NCI-H1048 (cell line): Measurements from ENCODE around the gene RIPK3.
"Not testable (repeated sequence)": the region's sequence is repeated elsewhere in the genome, so short reads cannot be mapped to it uniquely, and the experiment has no call there.

ENCODE experiments used
- DNase-seq: peaks from one replicate; lab custom pipeline; 2025; lab: John Stamatoyannopoulos, UW

Gene RIPK3

GRCh38 chr14:24369463-24369862 is 29.7 kb upstream of the RIPK3 start:
- no peak for DNase-seq

- DNase-seq = no peak
These were observed 28.9 kb upstream of the RIPK3 start for GRCh38 chr14:24368562-24369252.

DNA sequence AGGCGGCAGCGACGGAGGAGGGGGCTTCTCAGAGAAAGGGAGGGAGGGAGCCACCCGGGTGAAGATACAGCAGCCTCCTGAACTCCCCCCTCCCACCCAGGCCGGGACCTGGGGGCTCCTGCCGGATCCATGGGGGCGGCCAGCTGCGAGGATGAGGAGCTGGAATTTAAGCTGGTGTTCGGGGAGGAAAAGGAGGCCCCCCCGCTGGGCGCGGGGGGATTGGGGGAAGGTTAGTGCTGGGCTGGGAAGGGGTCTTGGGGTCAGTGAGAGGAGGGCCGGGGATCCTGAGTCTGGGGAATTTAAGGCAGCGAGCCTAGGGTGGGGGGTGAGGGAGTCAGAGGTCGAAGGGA is 28.4 kb upstream of the RIPK3 start:
- DNase-seq = no peak

DNA sequence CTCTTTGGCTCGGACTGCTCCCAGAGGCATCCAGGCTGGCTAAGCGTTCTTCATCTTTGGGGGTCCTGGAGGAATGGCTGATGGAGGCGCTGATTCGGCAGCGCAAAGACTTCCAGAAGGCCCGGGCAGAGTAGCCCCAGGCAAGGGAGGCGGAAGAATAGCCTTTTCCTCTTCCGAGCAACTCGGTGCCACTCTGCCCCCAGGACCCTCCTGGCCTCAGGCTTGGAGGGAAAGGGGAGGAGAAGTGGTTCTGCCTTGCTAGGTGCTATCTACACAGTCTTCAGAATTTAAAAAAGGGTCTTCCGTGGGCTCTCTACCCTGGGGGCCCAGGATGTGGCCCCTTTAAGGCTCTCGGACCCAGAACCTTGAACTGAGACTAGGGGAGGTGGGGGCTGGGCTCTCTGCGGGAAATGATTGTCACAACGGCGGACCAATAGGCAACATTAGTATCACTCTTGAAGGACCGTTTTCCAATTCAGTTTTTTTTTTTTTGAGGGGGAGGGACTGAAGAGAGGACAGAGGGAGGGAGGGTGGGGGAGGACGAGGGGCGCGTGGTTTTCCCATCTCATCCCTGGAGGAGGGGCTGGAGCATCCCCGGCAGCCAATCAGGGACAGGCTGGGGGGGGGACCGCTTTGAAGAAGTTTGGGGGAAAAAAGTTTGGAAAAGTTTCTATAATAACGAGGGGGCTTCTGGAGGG is 27.9 kb upstream of the RIPK3 start, which contains the start of gene NFATC4:
NFATC4 (plus strand) TSS at position 671 of the 698 bp plus-strand sequence. CDS start 157 bp downstream, outside the sequence.
- DNase-seq = peak; percentile 41

DNA sequence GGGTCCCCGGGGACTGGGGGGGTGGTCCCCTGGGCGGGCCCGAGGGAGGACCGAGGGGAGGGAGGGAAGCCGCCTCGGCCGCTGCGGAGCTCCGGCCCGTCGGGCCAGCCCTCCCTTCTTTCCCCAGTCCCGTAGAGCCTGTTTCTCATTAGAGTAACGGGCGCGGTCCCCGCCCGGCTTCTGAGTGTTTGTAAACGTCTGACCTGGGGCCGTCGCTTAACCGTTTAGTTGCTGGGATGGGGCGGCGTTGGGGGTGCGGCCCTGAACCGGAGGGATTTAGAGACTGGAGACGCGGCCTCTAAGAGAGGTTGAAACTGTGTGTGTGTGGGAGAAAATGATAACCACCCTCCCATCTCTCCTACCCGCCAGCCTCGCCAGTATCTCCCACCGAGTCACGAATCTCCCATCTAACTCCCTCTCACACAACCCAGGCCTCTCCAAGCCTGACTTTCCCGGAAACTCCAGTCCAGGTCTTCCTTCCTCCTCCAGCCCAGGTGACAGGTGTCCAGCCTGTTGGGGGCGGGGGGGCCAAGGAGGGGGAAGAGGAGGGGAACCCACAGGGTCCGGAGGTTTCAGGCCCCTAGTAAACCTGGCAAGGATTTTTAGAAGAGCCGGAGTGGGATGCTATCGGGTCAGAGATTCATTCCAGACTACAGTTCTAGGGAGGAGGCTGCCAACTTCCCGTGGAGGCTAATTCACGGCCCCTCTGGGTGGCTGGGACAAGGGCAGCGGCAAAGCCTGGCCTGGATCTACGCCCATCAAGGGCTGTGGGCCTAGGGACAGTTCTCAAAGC is 27.1 kb upstream of the RIPK3 start:
- peak; percentile 87 for DNase-seq

- DNase-seq = no peak
These were observed 26.6 kb upstream of the RIPK3 start for GRCh38 chr14:24366413-24366720.

GRCh38 chr14:24365600-24366412 is 26.0 kb upstream of the RIPK3 start:
- DNase-seq = peak; percentile 27

DNA sequence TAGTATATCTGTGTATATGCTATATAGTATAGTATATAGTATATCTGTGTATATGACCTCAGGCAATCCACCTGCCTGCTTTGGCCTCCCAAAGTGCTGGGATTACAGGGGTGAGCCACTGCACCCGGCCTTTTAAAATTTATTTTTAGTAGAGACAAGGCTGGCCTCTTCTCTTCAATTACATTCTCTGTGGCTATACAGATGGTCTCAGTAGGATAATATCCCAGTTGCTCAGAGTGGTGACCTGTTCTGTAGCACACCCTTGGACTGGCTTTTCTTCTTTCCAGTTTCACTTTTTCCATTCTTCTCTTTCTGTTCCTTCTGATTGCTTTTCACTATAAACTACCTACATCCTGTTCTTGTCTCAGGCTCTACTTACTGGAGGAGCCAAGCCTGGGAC is 25.1 kb upstream of the RIPK3 start:
- no peak for DNase-seq

DNA sequence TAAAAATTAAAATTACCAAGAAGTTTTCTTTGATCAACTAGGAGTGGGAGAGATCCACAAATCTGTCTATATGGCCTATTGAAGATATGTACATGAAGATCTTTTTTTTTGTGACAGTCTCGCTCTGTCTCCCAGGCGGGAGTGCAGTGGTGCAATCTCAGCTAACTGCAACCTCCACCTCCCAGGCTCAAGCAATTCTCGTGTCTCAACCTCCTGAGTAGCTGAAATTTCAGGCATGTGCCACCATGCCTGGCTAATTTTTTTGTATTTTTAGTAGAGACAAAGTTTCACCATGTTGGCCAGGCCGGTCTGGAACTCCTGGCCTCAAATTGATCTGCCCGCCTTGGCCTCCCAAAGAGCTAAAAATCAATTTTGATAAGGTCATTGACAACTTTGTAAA is 23.6 kb upstream of the RIPK3 start:
- DNase-seq = no peak

- DNase-seq = no peak
These were observed 22.6 kb upstream of the RIPK3 start for GRCh38 chr14:24362241-24362960.

- DNase-seq = no peak
These were observed 21.5 kb upstream of the RIPK3 start for GRCh38 chr14:24361326-24361725.

- no peak for DNase-seq
These were observed 20.5 kb upstream of the RIPK3 start for GRCh38 chr14:24360281-24360680.

GRCh38 chr14:24356208-24356607 is 16.4 kb upstream of the RIPK3 start:
- DNase-seq = no peak

DNA sequence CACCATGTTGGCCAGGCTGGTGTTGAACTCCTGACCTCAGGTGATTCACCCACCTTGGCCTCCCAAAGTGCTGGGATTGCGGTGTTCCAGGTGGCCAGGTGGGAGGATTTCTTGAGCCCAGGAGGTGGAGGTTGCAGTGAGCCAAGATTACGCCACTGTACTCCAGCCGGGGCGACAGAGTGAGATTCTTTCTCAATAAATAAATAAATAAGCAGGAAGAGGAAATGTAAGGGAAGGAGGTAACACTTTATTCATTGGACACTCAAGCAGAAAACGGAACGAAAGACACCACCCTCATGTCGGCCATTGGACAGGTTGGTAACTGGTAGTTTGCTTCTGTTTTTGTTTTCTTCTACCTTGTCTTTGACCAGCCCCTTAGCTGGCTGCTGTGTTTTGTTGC is 15.2 kb upstream of the RIPK3 start:
- DNase-seq = no peak

GRCh38 chr14:24354482-24354825 is 14.7 kb upstream of the RIPK3 start:
- not testable (repeated sequence) for DNase-seq

GRCh38 chr14:24353559-24354481 is 14.0 kb upstream of the RIPK3 start:
- DNase-seq = no peak

DNA sequence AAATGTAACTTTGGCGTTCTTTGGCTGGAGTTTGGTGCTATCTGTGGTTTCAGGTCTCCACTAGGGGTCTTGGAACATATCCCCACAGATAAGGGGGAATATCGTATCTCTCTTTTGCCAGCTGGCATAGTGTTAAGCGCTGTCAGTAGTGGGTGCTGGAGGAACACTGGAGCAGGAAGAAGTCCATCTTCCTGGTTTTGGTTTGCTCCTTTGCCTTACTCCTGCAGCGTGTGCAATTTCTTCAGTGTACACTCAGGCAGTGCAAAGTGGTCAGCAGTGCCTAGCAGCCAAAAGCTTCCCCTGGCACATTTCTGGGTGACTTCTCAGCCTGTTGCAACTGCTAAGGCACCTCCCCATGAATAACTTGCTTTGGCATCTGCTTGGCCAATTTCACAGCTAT is 11.7 kb upstream of the RIPK3 start:
- no peak for DNase-seq

DNA sequence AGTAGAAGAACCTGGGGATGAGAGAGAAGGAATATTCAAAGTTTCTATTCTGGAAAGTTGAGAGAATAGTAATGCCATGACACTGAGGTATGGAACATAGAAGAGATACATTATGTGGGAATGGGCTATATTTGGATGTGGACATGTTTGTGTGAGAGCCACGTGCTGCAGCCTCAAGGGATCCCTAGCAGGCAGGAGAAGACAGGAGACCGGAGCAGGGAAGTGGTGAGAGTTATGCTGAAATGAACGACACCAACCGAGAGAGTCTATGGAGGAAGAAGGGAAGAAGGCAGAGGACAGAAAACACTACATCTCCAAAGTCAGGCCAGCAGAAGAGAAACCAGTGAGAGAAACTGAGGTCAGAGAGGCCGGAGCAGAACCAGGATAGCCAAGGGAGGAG is 10.0 kb upstream of the RIPK3 start:
- no peak for DNase-seq

DNA sequence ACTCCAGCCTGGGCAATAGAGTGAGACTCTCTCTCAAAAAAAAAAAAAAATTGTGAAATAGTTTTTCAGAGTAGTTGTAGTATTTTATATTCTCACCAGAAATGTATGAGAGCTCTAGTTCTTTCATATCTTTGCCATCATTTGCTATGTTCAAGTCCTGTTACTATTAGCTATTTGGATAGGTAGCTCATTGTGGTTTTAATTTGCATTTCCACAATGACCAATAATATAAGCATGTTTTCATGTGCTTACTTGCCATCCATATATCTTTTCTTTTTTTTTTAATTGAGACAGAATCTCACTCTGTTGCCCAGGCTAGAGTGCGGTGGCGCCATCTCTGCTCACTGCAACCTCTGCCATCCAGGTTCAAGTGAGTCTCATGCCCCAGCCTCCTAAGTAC is 8.4 kb upstream of the RIPK3 start:
- DNase-seq = no peak

DNA sequence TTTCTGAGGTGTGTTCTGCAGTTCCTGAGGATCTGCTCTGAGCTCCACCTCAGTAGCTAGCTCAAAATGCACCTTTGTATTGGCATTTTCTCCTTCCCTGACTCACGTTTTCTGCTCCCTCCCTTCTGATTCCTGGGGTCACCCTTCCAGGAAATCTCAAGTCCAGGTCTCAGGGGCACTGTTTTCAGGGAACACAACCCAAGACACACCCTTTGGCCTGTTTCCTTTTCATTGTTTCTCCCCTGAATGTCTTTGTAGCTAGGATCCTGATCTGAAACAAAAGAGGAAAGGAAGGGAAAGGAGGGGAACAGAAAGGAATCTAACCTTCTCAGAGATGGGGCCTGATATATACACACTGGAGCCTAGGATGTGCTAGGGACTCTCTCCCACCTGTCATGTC is 7.3 kb upstream of the RIPK3 start:
- DNase-seq = no peak
